CD14-positive monocyte (primary cell): ENCODE measurements around the gene PLEKHJ1. TPM values are rescaled to one million over a fixed set of nuclear protein-coding genes. Genes with fewer than 3 reads are reported as not detected.

Source experiments
- DNase-seq, 3 donors: peaks; one replicate each; pipeline ENCODE4 v3.0.0-alpha.2; 2011 to 2022
- H2AFZ ChIP-seq: 2 replicates; pipeline ENCODE4 v1.6.0; 2012; ENCODE audit warnings: mild to moderate bottlenecking, low read depth, low read length, inconsistent platforms; ENCODE audit not compliant: insufficient read depth, poor library complexity, severe bottlenecking
- H3K27ac ChIP-seq, 2 donors: 1 replicate in 1 of 2; 2 replicates in 1 of 2; pipeline ENCODE4 v1.5.1; 2012 to 2013; ENCODE audit warnings: low read length in 2 of 2, control low read depth in 1 of 2, inconsistent platforms in 1 of 2, low read depth in 1 of 2, mild to moderate bottlenecking in 1 of 2
- H3K27me3 ChIP-seq, 2 donors: one replicate each; pipeline versions ENCODE4 v1.6.0 to v1.6.1; 2011 to 2013; ENCODE audit warnings: low read length in 2 of 2; ENCODE audit not compliant: control insufficient read depth in 2 of 2, insufficient read depth in 2 of 2
- H3K36me3 ChIP-seq, 2 donors: replicated peaks in 1 of 2; 1 replicate in 1 of 2; 2 replicates in 1 of 2; pipeline versions ENCODE4 v1.5.1 to v1.6.1; 2012 to 2013; ENCODE audit warnings: low read length in 2 of 2, control low read depth in 1 of 2, inconsistent platforms in 1 of 2, mild to moderate bottlenecking in 1 of 2; ENCODE audit not compliant: insufficient read depth in 2 of 2, control insufficient read depth in 1 of 2
- H3K4me1 ChIP-seq, 2 donors: 1 replicate in 1 of 2; 2 replicates in 1 of 2; pipeline versions ENCODE4 v1.5.1 to v1.6.1; 2012 to 2013; ENCODE audit warnings: low read length in 2 of 2, control low read depth in 1 of 2, inconsistent platforms in 1 of 2, mild to moderate bottlenecking in 1 of 2, moderate library complexity in 1 of 2; ENCODE audit not compliant: insufficient read depth in 2 of 2, control insufficient read depth in 1 of 2
- H3K4me2 ChIP-seq: replicated peaks from 2 replicates; pipeline ENCODE3; 2012; ENCODE audit warnings: low read length, moderate library complexity, mild to moderate bottlenecking; ENCODE audit not compliant: poor library complexity, severe bottlenecking; ENCODE audit errors: extremely low read depth
- H3K4me3 ChIP-seq, 3 experiments: fragments of 200-600 bp in 1 of 3; sonication (generic) in 1 of 3; replicated peaks in 1 of 3; 1 replicate in 2 of 3; 2 replicates in 1 of 3; pipeline ENCODE4 v1.5.1; 2011 to 2013; ENCODE audit warnings: low read length in 3 of 3, mild to moderate bottlenecking in 3 of 3, control low read depth in 2 of 3, low read depth in 2 of 3, inconsistent platforms in 1 of 3, moderate library complexity in 1 of 3
- H3K79me2 ChIP-seq: 2 replicates; pipeline ENCODE4 v1.6.0; 2012; ENCODE audit warnings: mild to moderate bottlenecking, control low read depth, inconsistent platforms, low read length, moderate library complexity; ENCODE audit not compliant: insufficient read depth
- H3K9ac ChIP-seq: 2 replicates; pipeline ENCODE4 v1.6.0; 2017; ENCODE audit warnings: low read length, mild to moderate bottlenecking; ENCODE audit not compliant: insufficient read depth, poor library complexity, severe bottlenecking
- H3K9me3 ChIP-seq, 2 donors: replicated peaks in 1 of 2; 1 replicate in 1 of 2; 2 replicates in 1 of 2; pipeline versions ENCODE4 v1.5.1 to v1.6.1; 2012 to 2013; ENCODE audit warnings: low read length in 2 of 2, control low read depth in 1 of 2; ENCODE audit not compliant: control insufficient read depth in 1 of 2, insufficient read depth in 1 of 2
- H4K20me1 ChIP-seq: 2 replicates; pipeline ENCODE4 v1.6.0; 2012; ENCODE audit warnings: mild to moderate bottlenecking, low read length, control low read depth, moderate library complexity; ENCODE audit not compliant: insufficient read depth
- H3K27ac Mint-ChIP-seq, 7 donors: one replicate each; pipeline ENCODE4 v1.8.0; 2020; ENCODE audit warnings: mild to moderate bottlenecking in 7 of 7, mixed read lengths in 7 of 7, moderate library complexity in 6 of 7, inconsistent platforms in 2 of 7
- H3K27me3 Mint-ChIP-seq, 3 donors: one replicate each; pipeline ENCODE4 v1.8.0; 2021 to 2022; ENCODE audit warnings: low read depth in 3 of 3, mild to moderate bottlenecking in 3 of 3, mixed read lengths in 3 of 3, moderate library complexity in 3 of 3, inconsistent platforms in 1 of 3
- H3K36me3 Mint-ChIP-seq, 2 donors: one replicate each; pipeline ENCODE4 v1.8.0; 2020; ENCODE audit warnings: mixed read lengths in 2 of 2, inconsistent platforms in 1 of 2, mild to moderate bottlenecking in 1 of 2
- H3K4me1 Mint-ChIP-seq: one replicate; pipeline ENCODE4 v1.8.0; 2020; ENCODE audit warnings: mild to moderate bottlenecking, mixed read lengths
- H3K4me3 Mint-ChIP-seq, 2 donors: one replicate each; pipeline ENCODE4 v1.8.0; 2020; ENCODE audit warnings: mild to moderate bottlenecking in 2 of 2, mixed read lengths in 2 of 2, moderate library complexity in 1 of 2
- H3K9me3 Mint-ChIP-seq, 7 donors: one replicate each; pipeline ENCODE4 v1.8.0; 2020 to 2022; ENCODE audit warnings: mixed read lengths in 7 of 7, mild to moderate bottlenecking in 6 of 7, moderate library complexity in 6 of 7, inconsistent platforms in 2 of 7
- WGBS: methylation state at CpG from one replicate; pipeline ENCODE4 v1.1.5; 2013; ENCODE audit warnings: missing lambda C conversion rate; ENCODE audit not compliant: insufficient coverage; 5-methylcytosine and 5-hydroxymethylcytosine counted together
- intact Hi-C, 2 donors: fragments of 100-400 bp; cut with micrococcal nuclease; formaldehyde crosslinking; loops; one replicate each; pipeline versions ENCODE4 v1.15.0 to v1.15.1; 2023
- polyA plus RNA-seq, 3 donors: library from polyadenylated mRNA; depleted of rRNA in 1 of 3; unstranded in 2 of 3; stranded (reverse) in 1 of 3; fragments of 300-500 nt in 2 of 3; fragments of >200 nt in 1 of 3; fragmentation: Illumina TruSeq in 2 of 3; gene quantifications; 1 replicate in 2 of 3; 2 replicates in 1 of 3; pipeline ENCODE4 v1.2.3, GENCODE V29; 2012 to 2021
- TF ChIP-seq, protein P1 (sequence below): fragments of 200-600 bp; IDR thresholded peaks from one replicate; pipeline ENCODE4 v1.8.0; 2022; ENCODE audit warnings: antibody characterized with exemption, mild to moderate bottlenecking

The PLEKHJ1 gene
- polyA plus RNA-seq, 3 donors = 62.1 to 90.0 (median 69.0) TPM

DNA sequence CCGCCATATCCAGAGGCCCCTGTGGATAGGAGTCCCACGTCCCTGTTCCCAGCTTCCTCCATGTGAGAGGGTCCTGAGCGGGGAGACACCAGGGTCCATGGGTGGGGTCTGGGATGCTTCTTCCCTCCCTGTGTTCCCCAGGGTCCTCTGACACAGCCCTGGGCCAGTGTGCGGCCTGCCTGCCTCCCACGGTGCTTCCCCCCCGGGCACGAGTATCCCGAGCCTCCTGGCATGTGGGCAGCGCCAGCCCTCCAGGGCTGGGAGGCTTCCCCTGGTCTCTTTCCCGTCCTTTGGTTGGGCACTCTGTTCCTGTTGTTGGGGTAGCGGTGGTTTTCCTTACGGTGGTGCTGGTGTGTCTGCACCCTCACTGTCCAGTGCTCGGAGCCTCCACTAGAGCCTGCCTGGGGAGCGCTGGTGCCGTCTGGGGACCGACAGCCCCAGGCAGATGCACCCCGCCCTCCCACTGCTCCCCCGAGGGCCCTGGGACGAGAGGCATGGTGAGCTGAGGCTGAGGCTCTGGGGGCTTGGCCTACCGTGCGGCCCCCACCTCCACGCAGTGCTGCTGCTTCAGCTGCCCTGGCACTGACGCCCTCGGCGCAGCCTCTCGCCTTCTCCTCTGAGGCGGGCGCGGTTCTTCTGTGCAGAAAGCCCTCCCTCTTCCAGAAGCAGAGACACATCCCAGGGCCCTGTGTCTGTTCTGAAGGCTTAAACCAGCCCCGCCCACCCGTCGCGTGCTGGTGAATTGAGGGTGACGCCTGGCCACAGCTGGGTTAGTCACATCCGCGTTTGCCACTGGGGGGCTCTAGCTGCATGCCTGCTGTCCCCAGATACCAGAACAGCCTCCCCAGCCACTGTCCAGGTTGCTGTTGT, 27.9 kb downstream of the PLEKHJ1 start:
- H3K4me3 ChIP-seq = no peak overlapping the region
- TF ChIP-seq, protein P1, sequence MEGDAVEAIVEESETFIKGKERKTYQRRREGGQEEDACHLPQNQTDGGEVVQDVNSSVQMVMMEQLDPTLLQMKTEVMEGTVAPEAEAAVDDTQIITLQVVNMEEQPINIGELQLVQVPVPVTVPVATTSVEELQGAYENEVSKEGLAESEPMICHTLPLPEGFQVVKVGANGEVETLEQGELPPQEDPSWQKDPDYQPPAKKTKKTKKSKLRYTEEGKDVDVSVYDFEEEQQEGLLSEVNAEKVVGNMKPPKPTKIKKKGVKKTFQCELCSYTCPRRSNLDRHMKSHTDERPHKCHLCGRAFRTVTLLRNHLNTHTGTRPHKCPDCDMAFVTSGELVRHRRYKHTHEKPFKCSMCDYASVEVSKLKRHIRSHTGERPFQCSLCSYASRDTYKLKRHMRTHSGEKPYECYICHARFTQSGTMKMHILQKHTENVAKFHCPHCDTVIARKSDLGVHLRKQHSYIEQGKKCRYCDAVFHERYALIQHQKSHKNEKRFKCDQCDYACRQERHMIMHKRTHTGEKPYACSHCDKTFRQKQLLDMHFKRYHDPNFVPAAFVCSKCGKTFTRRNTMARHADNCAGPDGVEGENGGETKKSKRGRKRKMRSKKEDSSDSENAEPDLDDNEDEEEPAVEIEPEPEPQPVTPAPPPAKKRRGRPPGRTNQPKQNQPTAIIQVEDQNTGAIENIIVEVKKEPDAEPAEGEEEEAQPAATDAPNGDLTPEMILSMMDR = no peak
- Mint-ChIP-seq H3K27me3 (peaks cover 0 to 2% (median 0%) of the 10 kb centered on the region in 3 donors), H3K27ac (peak overlapping the region in 1 of 7 donors; percentile 63), H3K36me3 (peaks cover 50 to 92% of the 10 kb centered on the region in 2 donors), H3K9me3 (no peaks in the 10 kb centered on the region), H3K4me1 (no peaks in the 10 kb centered on the region), H3K4me3 (no peak overlapping the region)
- H3K4me2 ChIP-seq = no peak overlapping the region
- H2AFZ ChIP-seq = no peak overlapping the region
- 95% methylated on average over 27 of the region's 36 CpGs for WGBS
- peaks cover 14% of the 10 kb centered on the region for H4K20me1 ChIP-seq
- H3K36me3 ChIP-seq = peaks cover 73 to 88% of the 10 kb centered on the region in 2 donors
- no peak for DNase-seq
- H3K27ac ChIP-seq = no peak overlapping the region
- intact Hi-C loops = no loop called here
- H3K79me2 ChIP-seq = no peaks in the 10 kb centered on the region
- no peaks in the 10 kb centered on the region for H3K4me1 ChIP-seq
- H3K9me3 ChIP-seq = no peaks in the 10 kb centered on the region
- no peak overlapping the region for H3K9ac ChIP-seq
- H3K27me3 ChIP-seq = no peaks in the 10 kb centered on the region

DNA sequence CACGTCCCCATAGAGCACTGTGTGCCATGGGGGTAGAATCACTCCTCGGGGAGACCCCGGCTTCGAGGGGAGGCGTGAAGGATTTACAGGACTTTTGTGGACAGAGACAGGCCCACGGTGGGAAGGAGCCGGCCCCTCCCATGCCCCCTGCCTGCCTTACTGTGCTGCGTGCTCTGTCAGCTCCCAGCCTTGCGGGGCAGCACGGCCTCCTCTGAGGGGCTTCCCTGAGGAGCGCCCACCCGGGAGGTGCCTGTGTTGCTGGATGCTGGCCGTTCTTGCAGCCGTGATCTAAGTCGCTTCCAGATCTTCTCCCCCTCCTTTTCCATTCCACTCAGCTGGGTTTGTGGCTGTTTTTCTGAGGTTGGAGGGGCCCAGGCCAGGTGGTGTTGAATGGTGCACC, 29.1 kb downstream of the PLEKHJ1 start:
- WGBS = 99% methylated on average over 11 of the region's 15 CpGs
- TF ChIP-seq, protein P1 = no peak
- H3K9me3 ChIP-seq = no peaks in the 10 kb centered on the region
- no peaks in the 10 kb centered on the region for H3K4me1 ChIP-seq
- Mint-ChIP-seq H3K27ac (peak overlapping the region in 1 of 7 donors; percentile 33), H3K9me3 (no peaks in the 10 kb centered on the region), H3K4me1 (no peaks in the 10 kb centered on the region), H3K4me3 (no peak overlapping the region), H3K36me3 (peaks cover 51 to 92% of the 10 kb centered on the region in 2 donors), H3K27me3 (peaks cover 0 to 2% (median 0%) of the 10 kb centered on the region in 3 donors)
- no peak overlapping the region for H3K4me2 ChIP-seq
- H3K9ac ChIP-seq = no peak overlapping the region
- no peaks in the 10 kb centered on the region for H3K27me3 ChIP-seq
- intact Hi-C loops = no loop called here
- no peak for DNase-seq
- no peak overlapping the region for H3K4me3 ChIP-seq
- H3K27ac ChIP-seq = no peak overlapping the region
- no peaks in the 10 kb centered on the region for H3K79me2 ChIP-seq
- H3K36me3 ChIP-seq = peaks cover 69 to 88% of the 10 kb centered on the region in 2 donors
- peaks cover 22% of the 10 kb centered on the region for H4K20me1 ChIP-seq
- no peak overlapping the region for H2AFZ ChIP-seq
